HCT116 (cell line): Measurements from ENCODE around the gene MSLN. TPM values are rescaled to one million over a fixed set of nuclear protein-coding genes. Genes with fewer than 3 reads are reported as not detected.

Source experiments
- ATAC-seq: fragments of 200-7000 bp; cut with Tn5 transposase; 2 replicates; pipeline ENCODE4 v1.9.1; 2020; ENCODE audit warnings: mild to moderate bottlenecking, moderate library complexity
- BruUV-seq: library from RNA; stranded (reverse); fragments of 400-500 nt; replicated peaks from 2 replicates; lab custom pipeline; 2021; lab: Mats Ljungman, UMichigan
- CTCF ChIA-PET: fragments of 300-600 bp; sonication (Branson Sonifier 250); formaldehyde crosslinking; loops from one replicate; lab custom pipeline; 2021; ENCODE audit warnings: antibody characterized with exemption; lab: Charles Lee
- POLR2A ChIA-PET: fragments of 300-600, 350-600 bp; sonication (Branson Sonifier 250); formaldehyde crosslinking; loops from one replicate; lab custom pipeline; 2021; ENCODE audit warnings: antibody characterized with exemption; lab: Charles Lee
- RAD21 ChIA-PET, 2 experiments: fragments of 300-600 bp; sonication (Branson Sonifier 250); formaldehyde crosslinking; loops; one replicate each; lab custom pipeline; 2023; ENCODE audit warnings: low total read pairs in 2 of 2; ENCODE audit not compliant: uncharacterized antibody in 2 of 2, unreplicated experiment in 2 of 2, low non-redundant PET in 1 of 2; lab: Charles Lee
- DNase-seq: peaks from one replicate; pipeline ENCODE4 v3.0.0-alpha.2; 2010; ENCODE audit warnings: low read depth, low spot score
- H2AFZ ChIP-seq: fragments of 200-600 bp; shearing (Covaris generic), sonication (generic); 2 replicates; pipeline ENCODE4 v1.6.1; 2017; ENCODE audit warnings: low read depth, mixed run types, mixed read lengths, antibody characterized with exemption, low read length; ENCODE audit not compliant: poor library complexity, severe bottlenecking
- H3K27ac ChIP-seq: 2 replicates; pipeline ENCODE4 v1.5.1; 2012; ENCODE audit warnings: low read depth, low read length
- H3K27me3 ChIP-seq: fragments of 200-600 bp; sonication (generic); 2 replicates; pipeline ENCODE4 v1.6.1; 2016; ENCODE audit warnings: mixed run types, low read length, mixed read lengths; ENCODE audit not compliant: insufficient read depth
- H3K36me3 ChIP-seq, 2 experiments: fragments of 200-500 bp in 1 of 2; fragments of 200-600 bp in 1 of 2; sonication (Bioruptor generic) in 1 of 2; sonication (generic) in 1 of 2; 2 replicates each; pipeline versions ENCODE4 v1.5.1 to v1.6.1; 2014 to 2016; ENCODE audit warnings: low read length in 2 of 2, inconsistent platforms in 1 of 2, mixed read lengths in 1 of 2, mixed run types in 1 of 2; ENCODE audit not compliant: insufficient read depth in 2 of 2, control insufficient read depth in 1 of 2
- H3K4me1 ChIP-seq, 2 experiments: fragments of 200-600 bp in 1 of 2; sonication (generic) in 1 of 2; 2 replicates each; pipeline versions ENCODE4 v1.5.1 to v1.6.1; 2012 to 2017; ENCODE audit warnings: low read length in 2 of 2, inconsistent platforms in 1 of 2, mild to moderate bottlenecking in 1 of 2, mixed read lengths in 1 of 2, mixed run types in 1 of 2, moderate library complexity in 1 of 2; ENCODE audit not compliant: insufficient read depth in 2 of 2, control insufficient read depth in 1 of 2
- H3K4me2 ChIP-seq: fragments of 200-600 bp; sonication (generic); 2 replicates; pipeline ENCODE4 v1.6.1; 2017; ENCODE audit warnings: mixed run types, low read length, mixed read lengths
- H3K4me3 ChIP-seq, 2 experiments: fragments of 200-600 bp in 1 of 2; sonication (generic) in 1 of 2; replicated peaks in 1 of 2; 2 replicates each; pipeline ENCODE4 v1.5.1; 2011 to 2016; ENCODE audit warnings: low read length in 2 of 2, control low read depth in 1 of 2, low read depth in 1 of 2, mild to moderate bottlenecking in 1 of 2, mixed read lengths in 1 of 2, mixed run types in 1 of 2
- H3K79me2 ChIP-seq: fragments of 200-600 bp; sonication (generic); 2 replicates; pipeline ENCODE4 v1.6.1; 2017; ENCODE audit warnings: mild to moderate bottlenecking, mixed run types, low read length, moderate library complexity, mixed read lengths; ENCODE audit not compliant: insufficient read depth
- H3K9ac ChIP-seq: fragments of 200-600 bp; sonication (generic); 2 replicates; pipeline ENCODE4 v1.6.1; 2016; ENCODE audit warnings: low read length, mixed read lengths
- H3K9me2 ChIP-seq: fragments of 200-600 bp; sonication (generic), shearing (Covaris generic); 2 replicates; pipeline ENCODE4 v1.6.1; 2017; ENCODE audit warnings: mixed run types, mild to moderate bottlenecking, moderate library complexity; ENCODE audit not compliant: insufficient read depth
- H3K9me3 ChIP-seq, 2 experiments: fragments of 200-500 bp in 1 of 2; fragments of 200-600 bp in 1 of 2; sonication (Bioruptor generic) in 1 of 2; sonication (generic) in 1 of 2; 2 replicates each; pipeline ENCODE4 v1.6.1; 2014 to 2017; ENCODE audit warnings: low read length in 2 of 2, mixed read lengths in 2 of 2, inconsistent platforms in 1 of 2, low read depth in 1 of 2, mild to moderate bottlenecking in 1 of 2, mixed run types in 1 of 2, moderate library complexity in 1 of 2; ENCODE audit not compliant: control insufficient read depth in 1 of 2, insufficient read depth in 1 of 2
- H4K20me1 ChIP-seq: fragments of 200-600 bp; sonication (generic), shearing (Covaris generic); 2 replicates; pipeline ENCODE4 v1.6.1; 2017; ENCODE audit warnings: mixed run types, mild to moderate bottlenecking, moderate library complexity; ENCODE audit not compliant: insufficient read depth
- ATF3 ChIP-seq: IDR thresholded peaks from 2 replicates; pipeline ENCODE4 v1.6.1; 2012
- CEBPB ChIP-seq: IDR thresholded peaks from 2 replicates; pipeline ENCODE4 v1.6.1; 2012; ENCODE audit warnings: low read depth
- EGR1 ChIP-seq: IDR thresholded peaks from 2 replicates; pipeline ENCODE4 v1.6.1; 2012; ENCODE audit warnings: low read depth
- ELF1 ChIP-seq: IDR thresholded peaks from 2 replicates; pipeline ENCODE4 v1.6.1; 2012; ENCODE audit warnings: low read depth, borderline replicate concordance
- POLR2A ChIP-seq: IDR thresholded peaks from 2 replicates; pipeline ENCODE4 v1.7.0; 2011; ENCODE audit warnings: borderline replicate concordance; ENCODE audit not compliant: insufficient read depth, insufficient read length; ENCODE audit errors: extremely low read depth
- POLR2AphosphoS5 ChIP-seq: IDR thresholded peaks from 2 replicates; pipeline ENCODE4 v1.6.1; 2011; ENCODE audit warnings: mild to moderate bottlenecking, low read depth, low read length, moderate library complexity
- ZFX ChIP-seq: fragments of 450-650 bp; IDR thresholded peaks from 2 replicates; pipeline ENCODE4 v1.6.1; 2017
- ZNF274 ChIP-seq: fragments of 200-500 bp; sonication (Bioruptor generic); IDR thresholded peaks from 2 replicates; pipeline ENCODE4 v1.6.1; 2014; ENCODE audit warnings: mild to moderate bottlenecking, low read depth, low read length, inconsistent platforms
- intact Hi-C: fragments of 100-400 bp; cut with micrococcal nuclease; formaldehyde crosslinking; loops from 2 replicates; pipeline ENCODE4 v1.10.0; 2022
- total RNA-seq: library from RNA; stranded (reverse); gene quantifications from one replicate; pipeline ENCODE4 v1.2.1, GENCODE V29; 2021; ENCODE audit not compliant: unreplicated experiment

The MSLN gene
- total RNA-seq, 1 experiment from 2014 or later: 40.9 TPM

GRCh38 chr16:728131-728889 is 32.2 kb upstream of the MSLN start:
- RAD21 ChIA-PET: interaction anchor here in 1 of 2 experiments (0.9 kb wide), 1 partner anchor 12 kb away, joined by 3 read pairs; no protein-coding TSS in a partner anchor
- peak overlapping the region; percentile 80 to 89 for H3K4me3 ChIP-seq
- H2AFZ ChIP-seq: no peak overlapping the region

GRCh38 chr16:728890-729744 is 31.4 kb upstream of the MSLN start:
- no peaks in the 10 kb centered on the region for H3K27me3 ChIP-seq
- peak overlapping the region; percentile 95 for H3K27ac ChIP-seq
- H3K9me3 ChIP-seq: no peaks in the 10 kb centered on the region
- POLR2A ChIA-PET: interaction anchor here (1.3 to 3.5 kb wide), 3 partner anchors 11 to 32 kb away, joined by 3 to 12 read pairs (median 9); partner anchors contain the start of genes METRN and MSLN
- intact Hi-C loops: loop anchor here (1.0 kb wide), 1 partner anchor 56 kb away; no protein-coding TSS in a partner anchor
- peaks cover 0 to 3% of the 10 kb centered on the region in 2 experiments; a peak in 2 of 4 replicates for H3K36me3 ChIP-seq
- no peaks in the 10 kb centered on the region for H3K9me2 ChIP-seq
- peaks cover 19% of the 10 kb centered on the region; the same call in 1 of the 2 replicates for H3K79me2 ChIP-seq
- H3K4me3 ChIP-seq: peak overlapping the region; percentile 80 to 89
- H3K4me2 ChIP-seq: peak overlapping the region; percentile 99
- ATAC-seq (no peak; the same call in 1 of the 2 replicates), DNase-seq (no peak)
- CTCF ChIA-PET: interaction anchor here (1.1 to 3.0 kb wide), 4 partner anchors 9 to 20 kb away, joined by 5 to 20 read pairs (median 9); partner anchors contain the start of genes CIAO3 and METRN
- peak overlapping the region; percentile 98 for H3K9ac ChIP-seq
- RAD21 ChIA-PET: no interaction called here
- TF ChIP-seq ZFX (0 out of 2 replicates have a peak, but pooled peaks have one; percentile 8), EGR1 (no peak), ELF1 (no peak), ATF3 (no peak)
- H2AFZ ChIP-seq: no peak overlapping the region
- TSS peak; percentile 50 for BruUV-seq
- no peaks in the 10 kb centered on the region for H4K20me1 ChIP-seq
- H3K4me1 ChIP-seq: peaks cover 5 to 29% of the 10 kb centered on the region in 2 experiments; a peak in 3 of 4 replicates

More at GRCh38 chr16:728131-728889, 32.2 kb upstream of the MSLN start:
- DNase-seq: peak; percentile 86
- TF ChIP-seq ZNF274 (no peak), EGR1 (no peak), POLR2A (peak; percentile 71), POLR2AphosphoS5 (peak; percentile 63), ZFX (peak; percentile 35; the same call in 1 of the 2 replicates), CEBPB (no peak), ELF1 (no peak)
- ChIA-PET CTCF (interaction anchor here (0.9 to 3.0 kb wide), 6 partner anchors 9 to 21 kb away, joined by 3 to 20 read pairs (median 8); partner anchors contain the start of genes CIAO3 and METRN), POLR2A (interaction anchor here (0.8 to 3.5 kb wide), 7 partner anchors 8 to 316 kb away, joined by 3 to 12 read pairs (median 4); partner anchors contain the start of genes CIAO3, METRN and MSLN)
- Histone ChIP-seq H3K9ac (peak overlapping the region; percentile 98), H3K27me3 (no peaks in the 10 kb centered on the region), H3K9me3 (no peaks in the 10 kb centered on the region), H3K79me2 (peaks cover 19% of the 10 kb centered on the region; the same call in 1 of the 2 replicates), H3K4me1 (peaks cover 5 to 31% of the 10 kb centered on the region in 2 experiments; a peak in 3 of 4 replicates), H3K9me2 (no peaks in the 10 kb centered on the region), H3K36me3 (no peaks in the 10 kb centered on the region; a peak in 1 of 4 replicates), H3K27ac (peak overlapping the region; percentile 96), H3K4me2 (peak overlapping the region; percentile 99), H4K20me1 (no peaks in the 10 kb centered on the region)
- peak; percentile 55 for ATAC-seq
- BruUV-seq: no TSS peak
- intact Hi-C loops: loop anchor here (1.0 kb wide), 1 partner anchor 57 kb away; no protein-coding TSS in a partner anchor
